HepG2 (cell line): ENCODE measurements around the gene CD46. TPM values are rescaled to one million over a fixed set of nuclear protein-coding genes. Genes with fewer than 3 reads are reported as not detected.

Source experiments
- ATAC-seq: fragments of 200-7000 bp; cut with Tn5 transposase; 3 replicates; pipeline ENCODE4 v1.9.1; 2020; ENCODE audit warnings: mild to moderate bottlenecking, moderate library complexity
- BruUV-seq: library from RNA; stranded (reverse); fragments of 400-500 nt; replicated peaks from 2 replicates; lab custom pipeline; 2021; lab: Mats Ljungman, UMichigan
- CTCF ChIA-PET: fragments of 300-600 bp; formaldehyde crosslinking; extraction: SDS; loops from one replicate; lab custom pipeline; 2021; ENCODE audit warnings: low total read pairs, inconsistent platforms, low intra/inter-chr PET ratio; lab: Yijun Ruan, JAX
- POLR2A ChIA-PET: fragments of 350-600 bp; sonication (Branson Sonifier 250); formaldehyde crosslinking; loops from one replicate; lab custom pipeline; 2020; ENCODE audit warnings: antibody characterized with exemption, inconsistent platforms; lab: Yijun Ruan, JAX
- DNase-seq: peaks from one replicate; pipeline ENCODE4 v3.0.0-alpha.2; 2015; ENCODE audit warnings: low spot score
- FAIRE-seq: peaks from 3 replicates; lab custom pipeline; 2011; peaks lifted over from hg19 to GRCh38; lab: Jason Lieb, UNC
- H2AFZ ChIP-seq: one replicate; pipeline ENCODE4 v1.6.1; 2011; ENCODE audit warnings: low read length, inconsistent platforms
- H3K27ac ChIP-seq: fragments of 300-600 bp; 3 replicates; pipeline ENCODE4 v1.8.0; 2011; ENCODE audit warnings: mixed run types, mild to moderate bottlenecking, mixed read lengths, low read length, inconsistent platforms; ENCODE audit not compliant: insufficient read depth; ENCODE audit errors: extremely low read length
- H3K27me3 ChIP-seq, 2 experiments: fragments of 200-600 bp in 1 of 2; 2 replicates in 1 of 2; 3 replicates in 1 of 2; pipeline versions ENCODE4 v1.6.0 to v1.8.0; 2011; ENCODE audit warnings: low read length in 2 of 2, mild to moderate bottlenecking in 2 of 2, moderate library complexity in 2 of 2, inconsistent platforms in 1 of 2; ENCODE audit not compliant: insufficient read depth in 2 of 2, control insufficient read depth in 1 of 2
- H3K36me3 ChIP-seq, 2 experiments: fragments of 200-600 bp in 1 of 2; replicated peaks in 1 of 2; 2 replicates in 1 of 2; 3 replicates in 1 of 2; pipeline versions ENCODE4 v1.5.1 to v1.8.0; 2011; ENCODE audit warnings: low read length in 2 of 2, inconsistent platforms in 1 of 2; ENCODE audit not compliant: insufficient read depth in 2 of 2, control insufficient read depth in 1 of 2
- H3K4me1 ChIP-seq: 2 replicates; pipeline ENCODE4 v1.5.1; 2012; ENCODE audit warnings: low read length, inconsistent platforms; ENCODE audit not compliant: insufficient read depth
- H3K4me2 ChIP-seq: 2 replicates; pipeline ENCODE4 v1.6.0; 2011; ENCODE audit warnings: low read depth, low read length, inconsistent platforms
- H3K4me3 ChIP-seq, 3 experiments: fragments of 200-600 bp in 1 of 3; sonication (generic), shearing (Covaris generic) in 1 of 3; replicated peaks in 1 of 3; 2 replicates each; pipeline ENCODE4 v1.5.1; 2011 to 2016; ENCODE audit warnings: low read length in 3 of 3, inconsistent platforms in 2 of 3, low read depth in 2 of 3, mild to moderate bottlenecking in 2 of 3, control low read depth in 1 of 3, mixed read lengths in 1 of 3; ENCODE audit not compliant: insufficient read depth in 1 of 3
- H3K79me2 ChIP-seq: one replicate; pipeline ENCODE4 v1.6.1; 2011; ENCODE audit warnings: low read length, inconsistent platforms; ENCODE audit not compliant: insufficient read depth
- H3K9ac ChIP-seq: 2 replicates; pipeline ENCODE4 v1.6.0; 2011; ENCODE audit warnings: mild to moderate bottlenecking, low read depth, low read length, inconsistent platforms; ENCODE audit not compliant: insufficient read depth
- H3K9me3 ChIP-seq: 2 replicates; pipeline ENCODE4 v1.5.1; 2012; ENCODE audit warnings: mild to moderate bottlenecking, low read length
- H4K20me1 ChIP-seq: 2 replicates; pipeline ENCODE4 v1.6.0; 2011; ENCODE audit warnings: inconsistent platforms, mild to moderate bottlenecking, low read length, moderate library complexity; ENCODE audit not compliant: insufficient read depth
- DDIT3 ChIP-seq: sonication (generic); formaldehyde crosslinking; IDR thresholded peaks from 2 replicates; pipeline ENCODE4 v1.4.0; 2020; ENCODE audit warnings: mild to moderate bottlenecking, missing genetic modification reagents
- ELF3 ChIP-seq: IDR thresholded peaks from 2 replicates; pipeline ENCODE4 v1.6.1; 2016; ENCODE audit warnings: missing genetic modification reagents, missing compliant biosample characterization
- HES4 ChIP-seq: sonication (generic); formaldehyde crosslinking; IDR thresholded peaks from 2 replicates; pipeline ENCODE4 v1.9.0; 2021; ENCODE audit warnings: mild to moderate bottlenecking, missing genetic modification reagents, borderline replicate concordance
- KLF15 ChIP-seq: sonication (generic); formaldehyde crosslinking; IDR thresholded peaks from 2 replicates; pipeline ENCODE4 v1.8.1; 2023; ENCODE audit warnings: borderline replicate concordance, mild to moderate bottlenecking, inconsistent platforms, missing genetic modification reagents, mixed read lengths
- RFX5 ChIP-seq: IDR thresholded peaks from 2 replicates; pipeline ENCODE4 v1.6.1; 2011; ENCODE audit warnings: low read depth, low read length, improper control_type of control experiment
- TBP ChIP-seq: sonication (generic); formaldehyde crosslinking; IDR thresholded peaks from 2 replicates; pipeline ENCODE4 v1.5.0; 2020; ENCODE audit warnings: missing genetic modification reagents
- TMF1 ChIP-seq: sonication (generic); formaldehyde crosslinking; IDR thresholded peaks from 2 replicates; pipeline ENCODE4 v1.8.1; 2022; ENCODE audit warnings: low read depth, missing genetic modification reagents
- ZNF12 ChIP-seq: sonication (generic); formaldehyde crosslinking; IDR thresholded peaks from 2 replicates; pipeline ENCODE4 v1.5.0; 2020; ENCODE audit warnings: missing genetic modification reagents
- ZNF280B ChIP-seq: sonication (generic); formaldehyde crosslinking; IDR thresholded peaks from 2 replicates; pipeline ENCODE4 v1.5.0; 2020; ENCODE audit warnings: missing genetic modification reagents, mild to moderate bottlenecking, borderline replicate concordance
- ZNF510 ChIP-seq: sonication (generic); formaldehyde crosslinking; IDR thresholded peaks from 2 replicates; pipeline ENCODE4 v1.4.0; 2020; ENCODE audit warnings: low read depth, mild to moderate bottlenecking, missing genetic modification reagents
- ZNF563 ChIP-seq: sonication (generic); formaldehyde crosslinking; IDR thresholded peaks from 2 replicates; pipeline ENCODE4 v1.8.0; 2022; ENCODE audit warnings: mild to moderate bottlenecking, moderate library complexity, missing genetic modification reagents
- ZNF597 ChIP-seq: sonication (generic); formaldehyde crosslinking; IDR thresholded peaks from 2 replicates; pipeline ENCODE4 v1.5.0; 2020; ENCODE audit warnings: missing genetic modification reagents
- ZNF746 ChIP-seq: sonication (generic); formaldehyde crosslinking; IDR thresholded peaks from 2 replicates; pipeline ENCODE4 v1.8.0; 2022; ENCODE audit warnings: mild to moderate bottlenecking, missing genetic modification reagents
- WGBS: methylation state at CpG from one replicate; pipeline ENCODE4 v1.1.6; 2017; ENCODE audit warnings: low lambda C conversion rate; 5-methylcytosine and 5-hydroxymethylcytosine counted together
- in situ Hi-C: cut with HindIII; loops from 2 replicates; pipeline ENCODE4 v1.10.0; 2017; ENCODE audit warnings: low pct_unique_long_range_greater_than_20kb; ENCODE audit not compliant: extremely low pct_ligation_motif_present
- intact Hi-C: fragments of 100-400 bp; cut with micrococcal nuclease; formaldehyde crosslinking; loops from one replicate; pipeline ENCODE4 v1.10.0; 2022; ENCODE audit not compliant: unreplicated experiment
- polyA plus RNA-seq, 8 experiments: library from polyadenylated mRNA; depleted of rRNA in 3 of 8; stranded (reverse) in 7 of 8; unstranded in 1 of 8; fragments of >200 nt; fragmentation: Illumina TruSeq in 4 of 8; extraction: Trizol in 4 of 8; gene quantifications; 2 replicates each; pipeline versions ENCODE4 v1.2.1 to v1.2.3, GENCODE V29; 2011 to 2016; ENCODE audit warnings: low read depth in 4 of 8, missing spikeins in 1 of 8, mixed read lengths in 1 of 8; ENCODE audit not compliant: insufficient read depth in 1 of 8
- total RNA-seq, 5 experiments: library from RNA; depleted of rRNA; stranded (reverse); fragments of >200 nt; fragmentation: Illumina TruSeq; extraction: Trizol; gene quantifications; 2 replicates each; pipeline ENCODE4 v1.2.3, GENCODE V29; 2016; ENCODE audit warnings: low read depth in 1 of 5

The CD46 gene
- total and polyA plus RNA-seq, 2 of the 13 experiments (the other 11 are each of a cell fraction or from before 2014, with no cell fraction given), result 130 to 277 TPM

- 98% methylated on average over 11 of the region's 17 CpGs for WGBS
- Histone ChIP-seq H3K36me3 (peaks cover 5 to 27% of the 10 kb centered on the region in 2 experiments), H2AFZ (no peak overlapping the region), H3K4me2 (no peak overlapping the region), H3K27me3 (no peaks in the 10 kb centered on the region; a peak in 2 of 5 replicates), H3K4me3 (no peak overlapping the region), H3K9ac (no peak overlapping the region), H3K79me2 (peaks cover 36% of the 10 kb centered on the region), H4K20me1 (0 out of 2 replicates have a peak, but pooled peaks cover 4% of the 10 kb centered on the region), H3K4me1 (peaks cover 39% of the 10 kb centered on the region), H3K9me3 (no peaks in the 10 kb centered on the region), H3K27ac (no peak overlapping the region)
- ChIA-PET CTCF (no interaction called here), POLR2A (no interaction called here)
- FAIRE-seq, result no peak
- intact Hi-C loops (no loop called here), in situ Hi-C loops (no loop called here)
- no peak for ATAC-seq
- no peak for TF ChIP-seq HES4 (CRISPR knock-in tag)
- no peak for TF ChIP-seq ZNF280B (CRISPR knock-in tag)
- TF ChIP-seq RFX5, result no peak
- TF ChIP-seq ZNF746 (CRISPR knock-in tag), result no peak
- TF ChIP-seq ZNF563 (CRISPR knock-in tag), result no peak
- no peak for TF ChIP-seq ZNF597 (CRISPR knock-in tag)
- no peak for TF ChIP-seq KLF15 (CRISPR knock-in tag)
- no peak for TF ChIP-seq DDIT3
- TF ChIP-seq TBP (CRISPR knock-in tag), result no peak
- no peak for TF ChIP-seq ZNF510 (CRISPR knock-in tag)
- no peak for TF ChIP-seq ZNF12 (CRISPR knock-in tag)
- TF ChIP-seq ELF3, result no peak
- no peak for TF ChIP-seq TMF1 (CRISPR knock-in tag)
- no TSS peak for BruUV-seq
- no peak for DNase-seq
Measured at GRCh38 chr1:207821464-207822045, 69.7 kb downstream of the CD46 start.
